CD8-positive, alpha-beta memory T cell (primary cell): Measurements from ENCODE around the gene STAM. TPM values are rescaled to one million over a fixed set of nuclear protein-coding genes. Genes with fewer than 3 reads are reported as not detected.

Experiments used
- CTCF ChIA-PET: fragments of 350-600 bp; sonication (Branson Sonifier 250); formaldehyde crosslinking; loops from one replicate; lab custom pipeline; 2021; ENCODE audit warnings: antibody characterized with exemption; lab: Charles Lee
- POLR2A ChIA-PET: fragments of 350-600 bp; sonication (Branson Sonifier 250); formaldehyde crosslinking; loops from one replicate; lab custom pipeline; 2021; ENCODE audit warnings: antibody characterized with exemption; lab: Charles Lee
- DNase-seq, 5 donors: peaks; one replicate each; pipeline versions ENCODE4 v3.0.0 to v3.0.0-alpha.2; 2020 to 2022; ENCODE audit warnings: mixed read lengths in 1 of 5
- H3K27ac ChIP-seq: one replicate; pipeline ENCODE4 v1.7.0; 2013; ENCODE audit warnings: low read depth, mild to moderate bottlenecking, low read length, moderate library complexity
- H3K27me3 ChIP-seq: 2 replicates; pipeline ENCODE4 v1.7.0; 2013; ENCODE audit warnings: low read length, mild to moderate bottlenecking; ENCODE audit not compliant: insufficient read depth, poor library complexity, severe bottlenecking
- H3K36me3 ChIP-seq: 2 replicates; pipeline ENCODE4 v1.7.0; 2013; ENCODE audit warnings: mild to moderate bottlenecking, low read length, moderate library complexity; ENCODE audit not compliant: insufficient read depth
- H3K4me1 ChIP-seq: 2 replicates; pipeline ENCODE4 v1.7.0; 2013; ENCODE audit warnings: mild to moderate bottlenecking, low read length, moderate library complexity; ENCODE audit not compliant: insufficient read depth
- H3K4me3 ChIP-seq: 2 replicates; pipeline ENCODE4 v1.7.0; 2013; ENCODE audit warnings: mild to moderate bottlenecking, low read length
- H3K9me3 ChIP-seq: 2 replicates; pipeline ENCODE4 v1.7.0; 2013; ENCODE audit warnings: mild to moderate bottlenecking, low read length
- H3K27ac Mint-ChIP-seq, 8 donors: one replicate each; pipeline ENCODE4 v1.8.0; 2020 to 2021; ENCODE audit warnings: mixed read lengths in 8 of 8, mild to moderate bottlenecking in 6 of 8, inconsistent platforms in 3 of 8, moderate library complexity in 3 of 8
- H3K27me3 Mint-ChIP-seq, 2 donors: one replicate each; pipeline ENCODE4 v1.8.0; 2020 to 2021; ENCODE audit warnings: mixed read lengths in 2 of 2, mild to moderate bottlenecking in 1 of 2, moderate library complexity in 1 of 2
- H3K36me3 Mint-ChIP-seq, 3 donors: one replicate each; pipeline ENCODE4 v1.8.0; 2020 to 2021; ENCODE audit warnings: mixed read lengths in 3 of 3, inconsistent platforms in 1 of 3, mild to moderate bottlenecking in 1 of 3
- H3K4me1 Mint-ChIP-seq, 3 donors: one replicate each; pipeline ENCODE4 v1.8.0; 2020 to 2021; ENCODE audit warnings: mixed read lengths in 3 of 3, inconsistent platforms in 1 of 3, mild to moderate bottlenecking in 1 of 3
- H3K4me3 Mint-ChIP-seq, 7 donors: one replicate each; pipeline ENCODE4 v1.8.0; 2020 to 2021; ENCODE audit warnings: mixed read lengths in 7 of 7, mild to moderate bottlenecking in 6 of 7, moderate library complexity in 4 of 7, inconsistent platforms in 2 of 7
- H3K9me3 Mint-ChIP-seq, 5 donors: one replicate each; pipeline ENCODE4 v1.8.0; 2020 to 2022; ENCODE audit warnings: mixed read lengths in 5 of 5, mild to moderate bottlenecking in 3 of 5, moderate library complexity in 2 of 5, inconsistent platforms in 1 of 5
- polyA plus RNA-seq: library from polyadenylated mRNA; unstranded; fragments of 300-500 nt; fragmentation: Illumina TruSeq; gene quantifications from one replicate; pipeline ENCODE4 v1.2.3, GENCODE V29; 2021
- total RNA-seq, 2 experiments: library from RNA; stranded (reverse); gene quantifications; one replicate each; pipeline ENCODE4 v1.2.3, GENCODE V29; 2021

STAM gene
- total and polyA plus RNA-seq, 3 experiments from 2014 or later = 7.8 to 22.3 (median 18.5) TPM

GRCh38 chr10:17744341-17744861 lies 100.5 kb downstream of the STAM start:
- H3K4me3 ChIP-seq = no peak overlapping the region
- H3K4me1 ChIP-seq = no peaks in the 10 kb centered on the region
- H3K27ac ChIP-seq = no peak overlapping the region
- H3K27me3 Mint-ChIP-seq = no peaks in the 10 kb centered on the region
- no peaks in the 10 kb centered on the region for H3K27me3 ChIP-seq
- H3K9me3 ChIP-seq = no peaks in the 10 kb centered on the region
- ChIA-PET POLR2A (no interaction called here), CTCF (interaction anchor here (1.3 to 4.0 kb wide), 2 partner anchors 136 to 138 kb away, joined by 9 to 21 read pairs; no protein-coding TSS in a partner anchor)
- H3K4me3 Mint-ChIP-seq = no peak overlapping the region
- peaks cover 0 to 1% (median 0%) of the 10 kb centered on the region in 3 donors for H3K36me3 Mint-ChIP-seq
- no peaks in the 10 kb centered on the region for H3K9me3 Mint-ChIP-seq
- no peak for DNase-seq
- H3K36me3 ChIP-seq = no peaks in the 10 kb centered on the region
- peaks cover 4 to 10% (median 5%) of the 10 kb centered on the region in 3 donors for H3K4me1 Mint-ChIP-seq
- H3K27ac Mint-ChIP-seq = no peak overlapping the region

GRCh38 chr10:17747883-17748550 lies 104.1 kb downstream of the STAM start:
- no peaks in the 10 kb centered on the region for H3K4me1 ChIP-seq
- no peak overlapping the region for H3K27ac Mint-ChIP-seq

GRCh38 chr10:17749890-17750289 lies 105.9 kb downstream of the STAM start:
- no peaks in the 10 kb centered on the region for H3K9me3 ChIP-seq
- Mint-ChIP-seq H3K27me3 (peaks cover 0 to 8% of the 10 kb centered on the region in 2 donors), H3K9me3 (no peaks in the 10 kb centered on the region), H3K4me1 (no peaks in the 10 kb centered on the region), H3K27ac (no peak overlapping the region), H3K36me3 (peaks cover 0 to 1% (median 0%) of the 10 kb centered on the region in 3 donors), H3K4me3 (no peak overlapping the region)
- no peak overlapping the region for H3K4me3 ChIP-seq
- ChIA-PET CTCF (no interaction called here), POLR2A (no interaction called here)
- DNase-seq = no peak
- no peaks in the 10 kb centered on the region for H3K27me3 ChIP-seq
- H3K36me3 ChIP-seq = no peaks in the 10 kb centered on the region
- no peak overlapping the region for H3K27ac ChIP-seq
- no peaks in the 10 kb centered on the region for H3K4me1 ChIP-seq

More at GRCh38 chr10:17747883-17748550, 104.1 kb downstream of the STAM start:
- H3K4me3 Mint-ChIP-seq = no peak overlapping the region
- CTCF ChIA-PET = interaction anchor here (1.7 kb wide), 1 partner anchor 11 kb away, joined by 3 read pairs; no protein-coding TSS in a partner anchor
- no peaks in the 10 kb centered on the region for H3K9me3 Mint-ChIP-seq
- peaks cover 0 to 1% (median 0%) of the 10 kb centered on the region in 3 donors for H3K36me3 Mint-ChIP-seq
- H3K27me3 Mint-ChIP-seq = peaks cover 0 to 5% of the 10 kb centered on the region in 2 donors
- Histone ChIP-seq H3K27ac (no peak overlapping the region), H3K9me3 (no peaks in the 10 kb centered on the region), H3K27me3 (no peaks in the 10 kb centered on the region), H3K36me3 (no peaks in the 10 kb centered on the region), H3K4me3 (no peak overlapping the region)
- POLR2A ChIA-PET = no interaction called here
- peaks cover under 1 to 6% (median 3%) of the 10 kb centered on the region in 3 donors for H3K4me1 Mint-ChIP-seq
- DNase-seq = no peak

- no peak within 1 kb of the TSS for H3K4me3 ChIP-seq
- CTCF ChIA-PET = no interaction called here
- no peaks in the 10 kb centered on the region for H3K9me3 Mint-ChIP-seq
Observed at GRCh38 chr10:17751781-17752445, 108.0 kb downstream of the STAM start, which contains the start of gene TMEM236. Gene TMEM236 (plus strand): TSS chr10:17752201. CDS start chr10:17752296, 95 bp downstream.

DNA sequence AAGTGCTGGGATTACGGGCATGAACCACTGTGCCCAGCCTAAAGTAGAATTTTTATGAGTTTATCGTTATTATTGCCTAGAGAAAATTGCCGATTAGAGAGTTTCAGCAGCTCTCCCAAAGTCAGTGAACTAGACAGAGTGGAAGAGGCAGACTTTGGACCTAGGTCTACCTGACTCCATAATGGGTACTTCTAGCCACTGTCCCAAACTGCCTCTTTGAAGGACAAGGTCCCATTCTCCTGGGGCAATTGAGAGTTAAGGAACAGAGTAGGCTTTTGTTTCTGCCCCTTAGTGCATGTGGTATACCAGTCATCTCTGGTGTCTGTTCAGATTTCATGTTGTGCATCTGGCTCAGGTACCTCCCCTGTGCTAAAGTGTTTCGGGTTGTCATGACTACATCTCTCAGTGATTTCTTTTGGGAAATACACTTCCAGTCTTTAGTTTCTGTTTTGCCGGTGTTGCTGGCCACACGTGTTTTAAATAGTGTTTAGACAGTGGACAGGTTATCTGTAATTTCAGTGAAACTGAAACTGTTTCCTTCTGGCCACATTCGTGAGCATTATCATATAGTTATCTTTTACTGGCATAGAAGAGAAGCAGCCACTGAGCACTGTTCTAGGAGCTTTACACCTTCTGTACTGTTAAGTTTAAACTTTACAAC lies 112.7 kb downstream of the STAM start:
- Histone ChIP-seq H3K9me3 (no peaks in the 10 kb centered on the region), H3K36me3 (no peaks in the 10 kb centered on the region), H3K27ac (no peak overlapping the region), H3K4me1 (no peaks in the 10 kb centered on the region), H3K27me3 (no peaks in the 10 kb centered on the region), H3K4me3 (no peak overlapping the region)
- H3K36me3 Mint-ChIP-seq = no peaks in the 10 kb centered on the region
- H3K4me3 Mint-ChIP-seq = peak overlapping the region in 3 of 7 donors; percentile 2 to 24 (median 8)
- peaks cover 4 to 8% (median 5%) of the 10 kb centered on the region in 3 donors for H3K4me1 Mint-ChIP-seq
- no peaks in the 10 kb centered on the region for H3K9me3 Mint-ChIP-seq
- CTCF ChIA-PET = no interaction called here
- POLR2A ChIA-PET = no interaction called here
- DNase-seq = no peak
- H3K27me3 Mint-ChIP-seq = peaks cover 0 to 2% of the 10 kb centered on the region in 2 donors
- no peak overlapping the region for H3K27ac Mint-ChIP-seq

More at GRCh38 chr10:17751781-17752445, 108.0 kb downstream of the STAM start, which contains the start of gene TMEM236:
- Mint-ChIP-seq H3K36me3 (no peaks in the 10 kb centered on the region), H3K27ac (peak within 1 kb of the TSS in 1 of 8 donors; percentile 16), H3K27me3 (peaks cover 0 to 8% of the 10 kb centered on the region in 2 donors), H3K4me3 (no peak within 1 kb of the TSS), H3K4me1 (peaks cover 3 to 5% (median 3%) of the 10 kb centered on the region in 3 donors)
- no peak for DNase-seq
- no peaks in the 10 kb centered on the region for H3K36me3 ChIP-seq
- no peak within 1 kb of the TSS for H3K27ac ChIP-seq
- no peaks in the 10 kb centered on the region for H3K4me1 ChIP-seq
- H3K27me3 ChIP-seq = no peaks in the 10 kb centered on the region
- POLR2A ChIA-PET = no interaction called here
- H3K9me3 ChIP-seq = no peaks in the 10 kb centered on the region

- Histone ChIP-seq H3K27me3 (no peaks in the 10 kb centered on the region), H3K4me1 (no peaks in the 10 kb centered on the region), H3K4me3 (no peak overlapping the region), H3K36me3 (no peaks in the 10 kb centered on the region), H3K27ac (no peak overlapping the region), H3K9me3 (no peaks in the 10 kb centered on the region)
- no peak overlapping the region for H3K4me3 Mint-ChIP-seq
- peaks cover 4 to 8% (median 5%) of the 10 kb centered on the region in 3 donors for H3K4me1 Mint-ChIP-seq
- DNase-seq = no peak
- ChIA-PET CTCF (no interaction called here), POLR2A (no interaction called here)
- H3K9me3 Mint-ChIP-seq = no peaks in the 10 kb centered on the region
- H3K27me3 Mint-ChIP-seq = peaks cover 0 to 2% of the 10 kb centered on the region in 2 donors
- H3K36me3 Mint-ChIP-seq = no peaks in the 10 kb centered on the region
- peak overlapping the region in 1 of 8 donors; percentile 56 for H3K27ac Mint-ChIP-seq
Observed at GRCh38 chr10:17758200-17758599, 114.2 kb downstream of the STAM start.

DNA sequence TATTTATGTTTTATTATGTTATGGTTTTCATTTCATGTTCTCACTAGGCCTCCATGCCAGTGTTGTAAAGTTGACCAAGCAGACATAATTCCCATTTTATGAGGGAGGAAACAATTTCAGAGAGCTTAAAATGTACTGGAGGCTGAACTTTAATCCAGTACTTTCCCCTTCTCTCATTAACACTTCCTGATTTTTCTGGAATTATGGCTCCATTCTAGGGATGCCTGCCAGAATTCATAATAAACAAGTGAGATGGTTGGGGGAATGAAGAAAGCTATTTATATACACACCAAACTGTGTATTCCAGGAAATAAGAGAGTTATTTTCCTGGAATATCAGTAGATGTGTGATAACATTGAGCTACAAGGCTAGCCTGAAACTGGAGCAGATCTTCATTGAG lies 114.9 kb downstream of the STAM start:
- no peak overlapping the region for H3K27ac Mint-ChIP-seq
- H3K36me3 Mint-ChIP-seq = no peaks in the 10 kb centered on the region
- peaks cover 0 to 2% (median 0%) of the 10 kb centered on the region in 5 donors for H3K9me3 Mint-ChIP-seq
- H3K27me3 Mint-ChIP-seq = peaks cover 0 to 2% of the 10 kb centered on the region in 2 donors
- Histone ChIP-seq H3K27ac (no peak overlapping the region), H3K27me3 (no peaks in the 10 kb centered on the region), H3K4me1 (no peaks in the 10 kb centered on the region), H3K4me3 (no peak overlapping the region), H3K9me3 (no peaks in the 10 kb centered on the region), H3K36me3 (no peaks in the 10 kb centered on the region)
- ChIA-PET CTCF (no interaction called here), POLR2A (no interaction called here)
- DNase-seq = no peak
- H3K4me3 Mint-ChIP-seq = no peak overlapping the region
- H3K4me1 Mint-ChIP-seq = peaks cover 4 to 8% (median 5%) of the 10 kb centered on the region in 3 donors
